ENCODE measurements around the gene LTO1. TPM values are rescaled to one million over a fixed set of nuclear protein-coding genes. Genes with fewer than 3 reads are reported as not detected.

Gene LTO1
- polyA plus RNA-seq, 1 of the 3 experiments (the other 2 are of a cell fraction): 30.8 TPM

GRCh38 chr11:69669486-69669885, 5.7 kb downstream of the LTO1 start (continued):
- TF ChIP-seq MAX (IDR thresholded peaks at IDR 0.05; ENCODE audit: low read depth) (no peak), IRF3 (IDR thresholded peaks at IDR 0.05; ENCODE audit: low read depth, low read length) (no peak), RFX5 (IDR thresholded peaks at IDR 0.05; ENCODE audit: low read length) (no peak)

GRCh38 chr11:69667619-69668604, 7.2 kb downstream of the LTO1 start:
- Histone ChIP-seq H3K36me3 (replicated peaks in 1 of 2; ENCODE audit: control insufficient read depth in 1 of 2, insufficient read depth in 2 of 2, low read length in 1 of 2) (peaks cover 27 to 64% of the 10 kb centered on the region in 2 experiments), H3K27me3 (ENCODE audit: insufficient read depth) (no peaks in the 10 kb centered on the region), H2AFZ (ENCODE audit: low read depth) (no peak overlapping the region), H3K9me3 (no peaks in the 10 kb centered on the region), H3F3A (replicated peaks; ENCODE audit: insufficient read depth) (peaks cover 6% of the 10 kb centered on the region), H3K9me2 (no peaks in the 10 kb centered on the region), H3K4me1 (ENCODE audit: control insufficient read depth in 1 of 2, insufficient read depth in 2 of 2, low read depth in 1 of 2, low read length in 1 of 2) (peaks cover 2 to 8% of the 10 kb centered on the region in 2 experiments; a peak in 3 of 4 replicates), H3K4me2 (no peak overlapping the region), H3K9ac (no peak overlapping the region), H3K79me2 (ENCODE audit: insufficient read depth) (peaks cover 23% of the 10 kb centered on the region; the same call in 1 of the 2 replicates), H3K4me3 (ENCODE audit: low read depth in 2 of 2, low read length in 1 of 2) (no peak overlapping the region), H3K27ac (ENCODE audit: low read depth in 2 of 2, low read length in 1 of 2) (no peak overlapping the region), H4K20me1 (ENCODE audit: insufficient read depth) (peaks cover 1% of the 10 kb centered on the region; the same call in 1 of the 2 replicates)
- ChIA-PET CTCF (interaction anchor here (1.0 to 9.2 kb wide), 5 partner anchors 10 to 565 kb away, joined by 3 to 254 read pairs (median 80); partner anchors contain the start of gene CCND1), POLR2A (no interaction called here)
- 97% methylated on average over 25 of the region's 26 CpGs for WGBS (ENCODE audit: low lambda C conversion rate)
- DNase-seq: peak; percentile 11
- TF ChIP-seq IRF3 (IDR thresholded peaks at IDR 0.05; ENCODE audit: low read depth, low read length): no peak
- no peak for TF ChIP-seq NFIC (IDR thresholded peaks at IDR 0.05; ENCODE audit: borderline replicate concordance)
- TF ChIP-seq GATA2 (CRISPR knock-in tag; IDR thresholded peaks at IDR 0.05): no peak
- no peak for TF ChIP-seq RXRA (IDR thresholded peaks at IDR 0.05; ENCODE audit: borderline replicate concordance, low read depth)

GRCh38 chr11:69666752-69667536, 8.2 kb downstream of the LTO1 start:
- no peak overlapping the region for H3K4me2 ChIP-seq
- no peak overlapping the region for H3K4me3 ChIP-seq (ENCODE audit: low read depth in 2 of 2, low read length in 1 of 2)
- POLR2A ChIA-PET: no interaction called here
- peaks cover 2 to 8% of the 10 kb centered on the region in 2 experiments; a peak in 3 of 4 replicates for H3K4me1 ChIP-seq (ENCODE audit: control insufficient read depth in 1 of 2, insufficient read depth in 2 of 2, low read depth in 1 of 2, low read length in 1 of 2)
- no peaks in the 10 kb centered on the region; the same call in 1 of the 2 replicates for H4K20me1 ChIP-seq (ENCODE audit: insufficient read depth)
- H3K27ac ChIP-seq (ENCODE audit: low read depth in 2 of 2, low read length in 1 of 2): no peak overlapping the region
- CTCF ChIA-PET: interaction anchor here (1.5 to 9.2 kb wide), 4 partner anchors 17 to 564 kb away, joined by 3 to 254 read pairs (median 56); partner anchors contain the start of gene CCND1
- TF ChIP-seq FOXM1 (IDR thresholded peaks at IDR 0.05; ENCODE audit: low read depth): no peak
- DNase-seq: peak; percentile 15
- no peaks in the 10 kb centered on the region for H3K9me3 ChIP-seq
- no peaks in the 10 kb centered on the region for H3K9me2 ChIP-seq
- no peak overlapping the region for H2AFZ ChIP-seq (ENCODE audit: low read depth)
- H3F3A ChIP-seq (replicated peaks; ENCODE audit: insufficient read depth): peaks cover 6% of the 10 kb centered on the region
- H3K27me3 ChIP-seq (ENCODE audit: insufficient read depth): no peaks in the 10 kb centered on the region
- H3K9ac ChIP-seq: no peak overlapping the region
- peaks cover 13% of the 10 kb centered on the region; the same call in 1 of the 2 replicates for H3K79me2 ChIP-seq (ENCODE audit: insufficient read depth)
- H3K36me3 ChIP-seq (replicated peaks in 1 of 2; ENCODE audit: control insufficient read depth in 1 of 2, insufficient read depth in 2 of 2, low read length in 1 of 2): peaks cover 21 to 60% of the 10 kb centered on the region in 2 experiments
- 95% methylated on average over 28 of the region's 33 CpGs for WGBS (ENCODE audit: low lambda C conversion rate)
